GM08714 (cell line): ENCODE results near the gene ZNF628.

Source experiments
- H3K4me3 ChIP-seq: fragments of 200-500 bp; sonication (Bioruptor generic); 2 replicates; pipeline ENCODE4 v1.5.1; 2014; ENCODE audit warnings: mild to moderate bottlenecking, low read length, inconsistent platforms
- ZNF274 ChIP-seq: IDR thresholded peaks from 2 replicates; pipeline ENCODE4 v1.6.1; 2012; ENCODE audit warnings: mild to moderate bottlenecking, low read depth, low read length

ZNF628 gene

GRCh38 chr19:55498246-55498840 is 21.9 kb downstream of the ZNF628 start:
- no peak for TF ChIP-seq ZNF274

GRCh38 chr19:55500368-55500952 is 24.0 kb downstream of the ZNF628 start:
- H3K4me3 ChIP-seq, result no peak overlapping the region
- TF ChIP-seq ZNF274, result no peak

More at GRCh38 chr19:55498246-55498840, 21.9 kb downstream of the ZNF628 start:
- H3K4me3 ChIP-seq, result no peak overlapping the region

GRCh38 chr19:55502197-55502952 is 26.0 kb downstream of the ZNF628 start:
- H3K4me3 ChIP-seq, result no peak overlapping the region
- TF ChIP-seq ZNF274, result no peak

GRCh38 chr19:55503157-55503501 is 26.7 kb downstream of the ZNF628 start:
- no peak for TF ChIP-seq ZNF274
- H3K4me3 ChIP-seq, result peak overlapping the region; percentile 18; the same call in 1 of the 2 replicates

GRCh38 chr19:55503502-55504251 is 27.3 kb downstream of the ZNF628 start:
- no peak for TF ChIP-seq ZNF274

GRCh38 chr19:55504252-55504603 is 27.8 kb downstream of the ZNF628 start:
- TF ChIP-seq ZNF274, result no peak
- H3K4me3 ChIP-seq, result no peak overlapping the region

More at GRCh38 chr19:55503502-55504251, 27.3 kb downstream of the ZNF628 start:
- H3K4me3 ChIP-seq, result peak overlapping the region; percentile 46; the same call in 1 of the 2 replicates

GRCh38 chr19:55504981-55505380 is 28.6 kb downstream of the ZNF628 start:
- no peak for TF ChIP-seq ZNF274
- no peak overlapping the region for H3K4me3 ChIP-seq

- no peak overlapping the region for H3K4me3 ChIP-seq
Observed at GRCh38 chr19:55508120-55508519, 31.7 kb downstream of the ZNF628 start.

GRCh38 chr19:55516878-55517620 is 40.6 kb downstream of the ZNF628 start:
- peak overlapping the region; percentile 42; the same call in 1 of the 2 replicates for H3K4me3 ChIP-seq
- TF ChIP-seq ZNF274, result no peak

More at GRCh38 chr19:55508120-55508519, 31.7 kb downstream of the ZNF628 start:
- no peak for TF ChIP-seq ZNF274

- TF ChIP-seq ZNF274, result no peak
- no peak overlapping the region for H3K4me3 ChIP-seq
Observed at GRCh38 chr19:55519451-55520311, 43.3 kb downstream of the ZNF628 start.

GRCh38 chr19:55520691-55521292 is 44.4 kb downstream of the ZNF628 start:
- no peak for TF ChIP-seq ZNF274
- no peak overlapping the region for H3K4me3 ChIP-seq

- TF ChIP-seq ZNF274, result no peak
- no peak overlapping the region for H3K4me3 ChIP-seq
Observed at GRCh38 chr19:55525289-55526101, 49.1 kb downstream of the ZNF628 start.
